ENCODE measurements around the gene PIGT. TPM values are rescaled to one million over a fixed set of nuclear protein-coding genes. Genes with fewer than 3 reads are reported as not detected.
"Not testable (repeated sequence)": the region's sequence is repeated elsewhere in the genome, so short reads cannot be mapped to it uniquely, and the experiment has no call there.

The PIGT gene
- polyA plus RNA-seq, 2 of the 4 experiments (the other 2 are of a cell fraction) = 60.3 to 66.2 TPM

- WGBS (ENCODE audit: missing lambda C conversion rate) = 77% methylated on average over 10 of the region's 10 CpGs
- FAIRE-seq (no peak), DNase-seq (ENCODE audit: low read depth in 1 of 2, low spot score in 1 of 2) (no peak), ATAC-seq (peak in 1 of 2 experiments; percentile 19; a peak in 2 of 6 replicates)
- Histone ChIP-seq H3K9me3 (peaks cover 5% of the 10 kb centered on the region; the same call in 1 of the 3 replicates), H3K4me3 (peak overlapping the region; percentile 39; the same call in 2 of the 3 replicates), H3K27ac (peak overlapping the region in 1 of 2 experiments; percentile 20; a peak in 2 of 6 replicates), H3K4me2 (peak overlapping the region; percentile 71), H3K4me1 (peaks cover 8% of the 10 kb centered on the region; the same call in 2 of the 3 replicates)
- POLR2A ChIA-PET = no interaction called here
- no peak for TF ChIP-seq ATOH8 (CRISPR knock-in tag; IDR thresholded peaks at IDR 0.05; ENCODE audit: low read depth)
- peak in 1 of 2 experiments; percentile 27; a peak in 2 of 5 replicates for TF ChIP-seq RAD21 (conservative IDR thresholded peaks at IDR 0.05 in 1 of 2, IDR thresholded peaks at IDR 0.05 in 1 of 2)
- TF ChIP-seq CBX8 (IDR thresholded peaks at IDR 0.05) = no peak
- CTCF ChIA-PET = interaction anchor here (1.1 kb wide), 3 partner anchors 148 to 300 kb away, joined by 3 to 5 read pairs (median 4); no protein-coding TSS in a partner anchor
Measured at GRCh38 chr20:45470937-45471336, 55.0 kb downstream of the PIGT start.

- H3K9me3 ChIP-seq; DNase-seq (ENCODE audit: low read depth in 1 of 2, low spot score in 1 of 2); H3K27ac ChIP-seq; FAIRE-seq; CTCF ChIA-PET; H3K4me3 ChIP-seq; POLR2A ChIA-PET; H3K4me1 ChIP-seq; ATAC-seq; H3K4me2 ChIP-seq: not testable (repeated sequence)
- 15% methylated on average over 3 of the region's 3 CpGs for WGBS (ENCODE audit: missing lambda C conversion rate)
Measured at GRCh38 chr20:45472286-45472685, 56.3 kb downstream of the PIGT start.

Small RNA genes lying within 50 kb of the gene (small RNA-seq; reads per million reads assigned to genes)
- gene MIR6812 = 0 reads per million in 6 experiments

Other genes starting within 250 kb of the PIGT start
- 0.35 and 1.1 TPM in 2 replicates for gene PI3, start 241.2 kb upstream of the PIGT start, polyA plus RNA-seq (2011; rRNA removed)
- gene PI3, start 241.2 kb upstream of the PIGT start, polyA plus RNA-seq (2017; fragmentation: RNase III; extraction: RNeasy Plus Mini Kit Qiagen cat#74134 plus additional on column Dnase treatment) = 0.18 to 0.39 TPM in 2 of 3 replicates, not detected in the other
- not detected in 2 replicates for gene SEMG1, start 209.1 kb upstream of the PIGT start, polyA plus RNA-seq (2011; rRNA removed)
- gene SEMG1, start 209.1 kb upstream of the PIGT start, polyA plus RNA-seq (2017; fragmentation: RNase III; extraction: RNeasy Plus Mini Kit Qiagen cat#74134 plus additional on column Dnase treatment) = not detected in 3 replicates
- gene SEMG2, start 194.8 kb upstream of the PIGT start, polyA plus RNA-seq (2011; rRNA removed) = not detected in 2 replicates
- not detected in 3 replicates for gene SEMG2, start 194.8 kb upstream of the PIGT start, polyA plus RNA-seq (2017; fragmentation: RNase III; extraction: RNeasy Plus Mini Kit Qiagen cat#74134 plus additional on column Dnase treatment)
- 27.0 and 59.1 TPM in 2 replicates for gene SLPI, start 161.6 kb upstream of the PIGT start, polyA plus RNA-seq (2011; rRNA removed)
- gene SLPI, start 161.6 kb upstream of the PIGT start, polyA plus RNA-seq (2017; fragmentation: RNase III; extraction: RNeasy Plus Mini Kit Qiagen cat#74134 plus additional on column Dnase treatment) = 3.7 to 4.5 TPM (median 3.7 TPM) in 3 replicates
- gene RBPJL, start 109.3 kb upstream of the PIGT start, polyA plus RNA-seq (2011; rRNA removed) = not detected in 2 replicates
- not detected in 3 replicates for gene RBPJL, start 109.3 kb upstream of the PIGT start, polyA plus RNA-seq (2017; fragmentation: RNase III; extraction: RNeasy Plus Mini Kit Qiagen cat#74134 plus additional on column Dnase treatment)
- gene MATN4, start 107.8 kb upstream of the PIGT start, polyA plus RNA-seq (2011; rRNA removed) = 0.04 TPM in 1 of 2 replicates, not detected in the other
- 0.05 to 0.08 TPM (median 0.05 TPM) in 3 replicates for gene MATN4, start 107.8 kb upstream of the PIGT start, polyA plus RNA-seq (2017; fragmentation: RNase III; extraction: RNeasy Plus Mini Kit Qiagen cat#74134 plus additional on column Dnase treatment)
- 27.4 and 29.0 TPM in 2 replicates for gene SDC4, start 67.7 kb upstream of the PIGT start, polyA plus RNA-seq (2011; rRNA removed)
- 35.6 to 40.2 TPM (median 39.2 TPM) in 3 replicates for gene SDC4, start 67.7 kb upstream of the PIGT start, polyA plus RNA-seq (2017; fragmentation: RNase III; extraction: RNeasy Plus Mini Kit Qiagen cat#74134 plus additional on column Dnase treatment)
- 27.6 and 30.5 TPM in 2 replicates for gene SYS1, start 53.0 kb upstream of the PIGT start, polyA plus RNA-seq (2011; rRNA removed)
- 20.2 to 20.5 TPM (median 20.2 TPM) in 3 replicates for gene SYS1, start 53.0 kb upstream of the PIGT start, polyA plus RNA-seq (2017; fragmentation: RNase III; extraction: RNeasy Plus Mini Kit Qiagen cat#74134 plus additional on column Dnase treatment)
- not detected in 2 replicates for gene TP53TG5, start 37.8 kb upstream of the PIGT start, polyA plus RNA-seq (2011; rRNA removed)
- gene TP53TG5, start 37.8 kb upstream of the PIGT start, polyA plus RNA-seq (2017; fragmentation: RNase III; extraction: RNeasy Plus Mini Kit Qiagen cat#74134 plus additional on column Dnase treatment) = not detected in 3 replicates
- gene DBNDD2, start 7.9 kb upstream of the PIGT start, polyA plus RNA-seq (2011; rRNA removed) = 20.9 and 31.1 TPM in 2 replicates
- 6.2 to 6.5 TPM (median 6.3 TPM) in 3 replicates for gene DBNDD2, start 7.9 kb upstream of the PIGT start, polyA plus RNA-seq (2017; fragmentation: RNase III; extraction: RNeasy Plus Mini Kit Qiagen cat#74134 plus additional on column Dnase treatment)
- not detected in 2 replicates for gene WFDC2, start 53.6 kb downstream of the PIGT start, polyA plus RNA-seq (2011; rRNA removed)
- gene WFDC2, start 53.6 kb downstream of the PIGT start, polyA plus RNA-seq (2017; fragmentation: RNase III; extraction: RNeasy Plus Mini Kit Qiagen cat#74134 plus additional on column Dnase treatment) = 0.22 TPM in 1 of 3 replicates, not detected in the others
- gene SPINT3, start 99.5 kb downstream of the PIGT start, polyA plus RNA-seq (2011; rRNA removed) = not detected in 2 replicates
- gene SPINT3, start 99.5 kb downstream of the PIGT start, polyA plus RNA-seq (2017; fragmentation: RNase III; extraction: RNeasy Plus Mini Kit Qiagen cat#74134 plus additional on column Dnase treatment) = not detected in 3 replicates
- gene WFDC6, start 123.3 kb downstream of the PIGT start, polyA plus RNA-seq (2011; rRNA removed) = not detected in 2 replicates
- not detected in 3 replicates for gene WFDC6, start 123.3 kb downstream of the PIGT start, polyA plus RNA-seq (2017; fragmentation: RNase III; extraction: RNeasy Plus Mini Kit Qiagen cat#74134 plus additional on column Dnase treatment)
- not detected in 2 replicates for gene EPPIN, start 131.3 kb downstream of the PIGT start, polyA plus RNA-seq (2011; rRNA removed)
- gene EPPIN, start 131.3 kb downstream of the PIGT start, polyA plus RNA-seq (2017; fragmentation: RNase III; extraction: RNeasy Plus Mini Kit Qiagen cat#74134 plus additional on column Dnase treatment) = not detected in 3 replicates
- not detected in 2 replicates for gene WFDC8, start 163.1 kb downstream of the PIGT start, polyA plus RNA-seq (2011; rRNA removed)
- not detected in 3 replicates for gene WFDC8, start 163.1 kb downstream of the PIGT start, polyA plus RNA-seq (2017; fragmentation: RNase III; extraction: RNeasy Plus Mini Kit Qiagen cat#74134 plus additional on column Dnase treatment)
- not detected in 2 replicates for gene WFDC10A, start 213.6 kb downstream of the PIGT start, polyA plus RNA-seq (2011; rRNA removed)
- not detected in 3 replicates for gene WFDC10A, start 213.6 kb downstream of the PIGT start, polyA plus RNA-seq (2017; fragmentation: RNase III; extraction: RNeasy Plus Mini Kit Qiagen cat#74134 plus additional on column Dnase treatment)
- not detected in 2 replicates for gene WFDC9, start 215.1 kb downstream of the PIGT start, polyA plus RNA-seq (2011; rRNA removed)
- not detected in 3 replicates for gene WFDC9, start 215.1 kb downstream of the PIGT start, polyA plus RNA-seq (2017; fragmentation: RNase III; extraction: RNeasy Plus Mini Kit Qiagen cat#74134 plus additional on column Dnase treatment)

Measured in A549 (cell line).